Breast epithelium (tissue), 3 donors: Measurements from ENCODE around the gene MSH3.

Experiments
- CTCF ChIP-seq, 3 donors: fragments of 450-650 bp; IDR thresholded peaks; one replicate each; pipeline ENCODE4 v1.5.1; 2016 to 2017; ENCODE audit warnings: antibody characterized with exemption in 3 of 3, mild to moderate bottlenecking in 3 of 3, moderate library complexity in 3 of 3
- POLR2A ChIP-seq: fragments of 450-650 bp; IDR thresholded peaks from one replicate; pipeline ENCODE4 v1.6.1; 2016; ENCODE audit warnings: antibody characterized with exemption, mild to moderate bottlenecking, moderate library complexity

- no peak for TF ChIP-seq CTCF (IDR thresholded peaks at IDR 0.05)
- TF ChIP-seq POLR2A: no peak
These were observed 59.2 kb downstream of the MSH3 start for GRCh38 chr5:80713631-80714030.
